ENCODE measurements around the gene TOX2.

The TOX2 gene

GRCh38 chr20:43959079-43959919 is 44.6 kb downstream of the TOX2 start:
- no peak for DNase-seq

GRCh38 chr20:43959920-43960227 is 45.2 kb downstream of the TOX2 start:
- no peak for DNase-seq

- no peak for DNase-seq
These were observed 45.6 kb downstream of the TOX2 start for GRCh38 chr20:43960231-43960630.

- no peak for DNase-seq
These were observed 46.5 kb downstream of the TOX2 start for GRCh38 chr20:43961116-43961515.

- DNase-seq: no peak
These were observed 47.2 kb downstream of the TOX2 start for GRCh38 chr20:43961541-43962471.

GRCh38 chr20:43962530-43962929 is 47.9 kb downstream of the TOX2 start:
- no peak for DNase-seq

- no peak for DNase-seq
These were observed 48.6 kb downstream of the TOX2 start for GRCh38 chr20:43963233-43963632.

GRCh38 chr20:43963872-43964791 is 49.5 kb downstream of the TOX2 start:
- no peak for DNase-seq

- DNase-seq: no peak
These were observed 53.8 kb downstream of the TOX2 start for GRCh38 chr20:43968341-43969000.

- DNase-seq: no peak
These were observed 54.4 kb downstream of the TOX2 start for GRCh38 chr20:43969028-43969447.

- no peak for DNase-seq
These were observed 55.0 kb downstream of the TOX2 start for GRCh38 chr20:43969501-43970182.

- DNase-seq: no peak
These were observed 56.6 kb downstream of the TOX2 start for GRCh38 chr20:43971267-43971666.

- no peak for DNase-seq
These were observed 57.4 kb downstream of the TOX2 start for GRCh38 chr20:43972051-43972450.

- no peak for DNase-seq
These were observed 58.0 kb downstream of the TOX2 start for GRCh38 chr20:43972692-43973091.

- DNase-seq: no peak
These were observed 58.6 kb downstream of the TOX2 start for GRCh38 chr20:43973231-43973630.

- DNase-seq: no peak
These were observed 59.2 kb downstream of the TOX2 start for GRCh38 chr20:43973671-43974450.

- no peak for DNase-seq
These were observed 60.0 kb downstream of the TOX2 start for GRCh38 chr20:43974695-43975094.

GRCh38 chr20:43975096-43975768 is 60.6 kb downstream of the TOX2 start:
- no peak for DNase-seq

- no peak for DNase-seq
These were observed 61.9 kb downstream of the TOX2 start for GRCh38 chr20:43976547-43976946.

GRCh38 chr20:43977252-43977651 is 62.6 kb downstream of the TOX2 start:
- no peak for DNase-seq
